Endothelial cell (in vitro differentiated cells): ENCODE data around the gene ZNF729. TPM values are rescaled to one million over a fixed set of nuclear protein-coding genes. Genes with fewer than 3 reads are reported as not detected.

Experiments
- DNase-seq: peaks from one replicate; pipeline ENCODE4 v3.0.0; 2021; ENCODE audit warnings: low spot score
- H3K27ac Mint-ChIP-seq: one replicate; pipeline ENCODE4 v1.8.0; 2021; ENCODE audit warnings: mixed read lengths, inconsistent platforms; ENCODE audit not compliant: unreplicated experiment
- H3K27me3 Mint-ChIP-seq: one replicate; pipeline ENCODE4 v1.8.0; 2021; ENCODE audit warnings: mild to moderate bottlenecking, moderate library complexity, mixed read lengths, inconsistent platforms; ENCODE audit not compliant: unreplicated experiment
- H3K36me3 Mint-ChIP-seq: one replicate; pipeline ENCODE4 v1.8.0; 2021; ENCODE audit warnings: mild to moderate bottlenecking, low read depth, mixed read lengths, inconsistent platforms; ENCODE audit not compliant: unreplicated experiment
- H3K4me1 Mint-ChIP-seq: one replicate; pipeline ENCODE4 v1.8.0; 2021; ENCODE audit warnings: mild to moderate bottlenecking, mixed read lengths, inconsistent platforms; ENCODE audit not compliant: unreplicated experiment
- H3K4me3 Mint-ChIP-seq: one replicate; pipeline ENCODE4 v1.8.0; 2021; ENCODE audit warnings: mild to moderate bottlenecking, mixed read lengths, inconsistent platforms; ENCODE audit not compliant: unreplicated experiment
- H3K9me3 Mint-ChIP-seq: one replicate; pipeline ENCODE4 v1.8.0; 2021; ENCODE audit warnings: mixed read lengths, inconsistent platforms; ENCODE audit not compliant: unreplicated experiment
- total RNA-seq: library from RNA; stranded (reverse); fragmentation: NEBNext Ultra II Directional; extraction: Animal tissue kit (Norgen Biotek cat#: 25700); gene quantifications from one replicate; pipeline ENCODE4 v1.2.1, GENCODE V29; 2021; ENCODE audit not compliant: unreplicated experiment
- TF ChIP-seq, protein P1 (sequence below): fragments of 200-600 bp; sonication (generic); IDR thresholded peaks from one replicate; pipeline ENCODE4 v1.5.0; 2021; ENCODE audit warnings: antibody characterized with exemption; ENCODE audit not compliant: unreplicated experiment

ZNF729 gene
- total RNA-seq, 1 donor from 2014 or later, result not detected

DNA sequence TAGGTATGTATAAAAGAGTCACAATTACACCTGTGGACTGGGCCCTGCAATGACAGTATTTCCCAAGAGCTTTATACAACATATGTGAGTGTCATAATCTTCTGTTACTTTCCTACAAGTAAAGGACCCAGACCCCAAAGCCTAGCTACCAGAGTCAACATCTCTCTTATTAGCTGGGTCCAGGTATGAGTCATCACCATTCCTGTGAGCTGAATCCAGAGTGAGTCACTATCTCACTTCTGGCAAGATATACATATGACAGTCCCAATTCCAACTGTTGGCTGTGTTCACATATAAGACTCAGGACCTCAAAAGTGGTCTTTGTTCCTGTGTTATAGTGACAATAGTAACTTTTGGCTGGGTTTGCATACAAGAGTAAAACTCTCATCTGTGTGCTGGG, 46.7 kb downstream of the ZNF729 start:
- TF ChIP-seq, protein P1, sequence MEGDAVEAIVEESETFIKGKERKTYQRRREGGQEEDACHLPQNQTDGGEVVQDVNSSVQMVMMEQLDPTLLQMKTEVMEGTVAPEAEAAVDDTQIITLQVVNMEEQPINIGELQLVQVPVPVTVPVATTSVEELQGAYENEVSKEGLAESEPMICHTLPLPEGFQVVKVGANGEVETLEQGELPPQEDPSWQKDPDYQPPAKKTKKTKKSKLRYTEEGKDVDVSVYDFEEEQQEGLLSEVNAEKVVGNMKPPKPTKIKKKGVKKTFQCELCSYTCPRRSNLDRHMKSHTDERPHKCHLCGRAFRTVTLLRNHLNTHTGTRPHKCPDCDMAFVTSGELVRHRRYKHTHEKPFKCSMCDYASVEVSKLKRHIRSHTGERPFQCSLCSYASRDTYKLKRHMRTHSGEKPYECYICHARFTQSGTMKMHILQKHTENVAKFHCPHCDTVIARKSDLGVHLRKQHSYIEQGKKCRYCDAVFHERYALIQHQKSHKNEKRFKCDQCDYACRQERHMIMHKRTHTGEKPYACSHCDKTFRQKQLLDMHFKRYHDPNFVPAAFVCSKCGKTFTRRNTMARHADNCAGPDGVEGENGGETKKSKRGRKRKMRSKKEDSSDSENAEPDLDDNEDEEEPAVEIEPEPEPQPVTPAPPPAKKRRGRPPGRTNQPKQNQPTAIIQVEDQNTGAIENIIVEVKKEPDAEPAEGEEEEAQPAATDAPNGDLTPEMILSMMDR, result no peak
- Mint-ChIP-seq H3K4me1 (no peaks in the 10 kb centered on the region), H3K36me3 (peaks cover 22% of the 10 kb centered on the region), H3K27me3 (peaks cover 8% of the 10 kb centered on the region), H3K9me3 (peaks cover 56% of the 10 kb centered on the region), H3K4me3 (no peak overlapping the region), H3K27ac (no peak overlapping the region)
- DNase-seq, result no peak

DNA sequence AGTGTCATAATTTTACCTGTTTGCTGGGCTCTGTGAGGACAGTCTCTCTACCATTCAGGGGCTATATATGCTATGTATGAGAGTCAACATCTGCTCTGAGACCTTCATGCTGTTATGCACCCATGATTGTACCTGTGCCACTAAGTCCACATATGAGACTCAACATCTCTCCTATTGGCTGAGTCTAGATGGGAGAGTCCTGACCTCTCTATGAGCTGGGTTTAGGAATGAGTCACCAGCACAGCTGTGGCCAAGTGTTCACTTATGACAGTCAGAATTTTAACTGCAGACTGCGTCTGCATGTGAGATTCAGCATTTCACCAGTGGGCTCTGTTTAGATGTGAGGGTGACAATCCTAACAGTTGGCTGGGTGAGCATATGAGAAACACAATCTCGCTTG, 49.5 kb downstream of the ZNF729 start:
- no peak overlapping the region for H3K27ac Mint-ChIP-seq
- no peak for DNase-seq
- peaks cover 15% of the 10 kb centered on the region for H3K36me3 Mint-ChIP-seq
- H3K4me1 Mint-ChIP-seq, result no peaks in the 10 kb centered on the region
- H3K9me3 Mint-ChIP-seq, result peaks cover 60% of the 10 kb centered on the region
- H3K27me3 Mint-ChIP-seq, result peaks cover 10% of the 10 kb centered on the region
- TF ChIP-seq, protein P1, result no peak
- no peak overlapping the region for H3K4me3 Mint-ChIP-seq

DNA sequence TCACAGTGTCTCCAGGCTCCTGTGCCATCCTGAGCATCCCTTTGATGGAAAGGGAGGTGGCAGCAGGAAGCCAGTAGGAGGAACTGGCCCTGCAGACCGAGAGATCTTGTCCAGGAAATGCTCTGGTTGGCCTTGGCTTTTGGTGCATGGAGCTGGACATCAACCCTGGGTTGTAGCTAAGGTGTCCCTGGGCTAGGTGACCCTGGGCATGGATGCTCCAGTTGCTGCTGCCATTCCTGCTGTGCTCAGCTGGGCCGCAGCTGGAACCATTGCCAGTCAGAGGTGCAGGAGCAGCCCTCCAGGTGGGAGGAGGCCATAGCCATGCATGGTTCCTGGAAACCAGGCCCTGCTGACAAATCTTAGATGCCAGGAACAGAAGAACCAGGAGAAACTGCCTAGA, 68.4 kb downstream of the ZNF729 start:
- no peak overlapping the region for H3K4me3 Mint-ChIP-seq
- H3K27me3 Mint-ChIP-seq, result no peaks in the 10 kb centered on the region
- peaks cover 5% of the 10 kb centered on the region for H3K36me3 Mint-ChIP-seq
- DNase-seq, result no peak
- H3K4me1 Mint-ChIP-seq, result no peaks in the 10 kb centered on the region
- peaks cover 24% of the 10 kb centered on the region for H3K9me3 Mint-ChIP-seq
- H3K27ac Mint-ChIP-seq, result no peak overlapping the region
- TF ChIP-seq, protein P1, result no peak

Other genes with a start within 250 kb of the ZNF729 start
- 0.10 TPM for gene ZNF257, start 234.0 kb upstream of the ZNF729 start, total RNA-seq
- gene ZNF676, start 89.5 kb upstream of the ZNF729 start, total RNA-seq, result 1.1 TPM
- gene ZNF98, start 135.9 kb downstream of the ZNF729 start, total RNA-seq, result not detected